GM12891 (cell line): ENCODE measurements around the gene CD28.

Experiments
- POLR2A ChIP-seq: IDR thresholded peaks from 2 replicates; pipeline ENCODE4 v1.6.1; 2011; ENCODE audit warnings: low read depth, low read length, control low read depth
- TAF1 ChIP-seq: IDR thresholded peaks from 2 replicates; pipeline ENCODE4 v1.6.1; 2011; ENCODE audit warnings: low read depth, low read length, control low read depth

DNA sequence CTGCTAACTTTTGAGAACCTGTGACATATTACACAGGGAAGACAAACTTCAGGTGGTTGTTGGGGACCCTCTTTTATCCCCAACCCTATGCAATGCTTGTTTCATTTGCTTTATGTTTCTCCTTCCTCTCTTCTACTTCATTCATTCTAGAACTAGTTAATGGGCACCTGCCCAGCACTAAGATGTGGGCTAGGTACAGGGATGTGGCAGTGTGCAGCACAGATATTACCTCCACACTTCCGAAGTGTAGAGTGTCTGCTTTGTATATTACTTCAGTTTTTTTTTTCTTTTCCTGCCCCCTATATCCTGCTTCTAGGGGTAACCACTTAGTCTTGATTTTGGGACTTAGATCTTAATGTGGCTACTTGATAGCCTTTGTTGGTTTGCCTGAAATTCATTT is 35.1 kb downstream of the CD28 start:
- TF ChIP-seq POLR2A (no peak), TAF1 (no peak)
